HEK293 (cell line): ENCODE data around the gene ADGRD1.

Experiments
- CTCF ChIA-PET: fragments of 350-600 bp; formaldehyde crosslinking; extraction: SDS; loops from one replicate; lab custom pipeline; 2021; ENCODE audit warnings: antibody characterized with exemption; lab: Yijun Ruan, JAX
- POLR2A ChIA-PET: fragments of 300-600 bp; formaldehyde crosslinking; extraction: SDS; loops from one replicate; lab custom pipeline; 2020; ENCODE audit warnings: antibody characterized with exemption, inconsistent platforms; lab: Yijun Ruan, JAX
- H3K27ac ChIP-seq: fragments of 200-500 bp; sonication (Bioruptor generic); 2 replicates; pipeline ENCODE4 v1.5.1; 2014; ENCODE audit warnings: low read depth, low read length, control low read depth, inconsistent platforms; ENCODE audit errors: extremely low read depth
- H3K36me3 ChIP-seq, 2 experiments: fragments of 200-500 bp in 1 of 2; sonication (Bioruptor generic) in 1 of 2; 1 replicate in 1 of 2; 2 replicates in 1 of 2; pipeline ENCODE4 v1.5.1; 2014 to 2017; ENCODE audit warnings: inconsistent platforms in 2 of 2, low read length in 2 of 2; ENCODE audit not compliant: control insufficient read depth in 2 of 2, insufficient read depth in 1 of 2
- H3K4me1 ChIP-seq: fragments of 200-500 bp; sonication (Bioruptor generic); 2 replicates; pipeline ENCODE4 v1.5.1; 2014; ENCODE audit warnings: mild to moderate bottlenecking, low read length, inconsistent platforms; ENCODE audit not compliant: control insufficient read depth, insufficient read depth
- H3K4me3 ChIP-seq: 2 replicates; pipeline ENCODE4 v1.5.1; 2011; ENCODE audit warnings: low read depth, mild to moderate bottlenecking, control low read depth, low read length, moderate library complexity
- H3K9me3 ChIP-seq: fragments of 200-500 bp; sonication (Bioruptor generic); 2 replicates; pipeline ENCODE4 v1.5.1; 2014; ENCODE audit warnings: low read depth, low read length, inconsistent platforms; ENCODE audit not compliant: control insufficient read depth, insufficient read depth
- BCL11B ChIP-seq: fragments of 450-650 bp; formaldehyde crosslinking; IDR thresholded peaks from 2 replicates; pipeline ENCODE4 v1.5.1; 2016; ENCODE audit warnings: low read depth, missing biosample characterization, missing genetic modification characterization
- GLIS1 ChIP-seq: fragments of 450-650 bp; formaldehyde crosslinking; IDR thresholded peaks from 2 replicates; pipeline ENCODE4 v1.5.1; 2016; ENCODE audit warnings: missing biosample characterization, missing genetic modification characterization
- SCRT2 ChIP-seq: fragments of 450-650 bp; formaldehyde crosslinking; IDR thresholded peaks from 2 replicates; pipeline ENCODE4 v1.5.1; 2016; ENCODE audit warnings: missing biosample characterization, missing genetic modification characterization
- TRIM28 ChIP-seq: IDR thresholded peaks from 2 replicates; pipeline ENCODE4 v1.6.1; 2011; ENCODE audit warnings: low read length, control low read depth, borderline replicate concordance
- YY2 ChIP-seq: fragments of 450-650 bp; formaldehyde crosslinking; IDR thresholded peaks from 2 replicates; pipeline ENCODE4 v1.5.1; 2016; ENCODE audit warnings: missing biosample characterization, missing genetic modification characterization
- ZBTB26 ChIP-seq: fragments of 450-650 bp; formaldehyde crosslinking; optimal IDR thresholded peaks from 2 replicates; pipeline ENCODE3; 2016; ENCODE audit warnings: missing biosample characterization, mild to moderate bottlenecking, missing genetic modification characterization
- ZBTB8A ChIP-seq: fragments of 450-650 bp; formaldehyde crosslinking; IDR thresholded peaks from 2 replicates; pipeline ENCODE4 v1.5.1; 2016; ENCODE audit warnings: missing biosample characterization, missing genetic modification characterization
- ZFHX2 ChIP-seq: fragments of 450-650 bp; formaldehyde crosslinking; conservative IDR thresholded peaks from 2 replicates; pipeline ENCODE4 v1.5.1; 2016; ENCODE audit warnings: missing biosample characterization, missing genetic modification characterization
- ZFP3 ChIP-seq: fragments of 450-650 bp; formaldehyde crosslinking; IDR thresholded peaks from 2 replicates; pipeline ENCODE4 v1.5.1; 2016; ENCODE audit warnings: low read depth, missing biosample characterization, missing genetic modification characterization
- ZFP41 ChIP-seq: fragments of 450-650 bp; formaldehyde crosslinking; IDR thresholded peaks from 2 replicates; pipeline ENCODE4 v1.5.1; 2016; ENCODE audit warnings: missing biosample characterization, missing genetic modification characterization, borderline replicate concordance
- ZNF148 ChIP-seq: fragments of 450-650 bp; formaldehyde crosslinking; IDR thresholded peaks from 2 replicates; pipeline ENCODE4 v1.5.0; 2017; ENCODE audit warnings: missing biosample characterization, missing genetic modification characterization, borderline replicate concordance
- ZNF157 ChIP-seq: fragments of 450-650 bp; formaldehyde crosslinking; IDR thresholded peaks from 2 replicates; pipeline ENCODE4 v1.5.1; 2016; ENCODE audit warnings: missing biosample characterization, missing genetic modification characterization
- ZNF184 ChIP-seq: fragments of 450-650 bp; IDR thresholded peaks from 2 replicates; pipeline ENCODE4 v1.5.1; 2018; ENCODE audit warnings: missing biosample characterization, mild to moderate bottlenecking, missing genetic modification characterization
- ZNF221 ChIP-seq: fragments of 450-650 bp; formaldehyde crosslinking; IDR thresholded peaks from 2 replicates; pipeline ENCODE4 v1.5.1; 2017; ENCODE audit warnings: missing biosample characterization, missing genetic modification characterization, borderline replicate concordance
- ZNF302 ChIP-seq: fragments of 450-650 bp; formaldehyde crosslinking; IDR thresholded peaks from 2 replicates; pipeline ENCODE4 v1.5.1; 2016; ENCODE audit warnings: missing biosample characterization, missing genetic modification characterization, low read depth
- ZNF394 ChIP-seq: fragments of 450-650 bp; formaldehyde crosslinking; IDR thresholded peaks from 2 replicates; pipeline ENCODE4 v1.5.1; 2016; ENCODE audit warnings: missing biosample characterization, missing genetic modification characterization, mild to moderate bottlenecking, moderate library complexity, borderline replicate concordance
- ZNF449 ChIP-seq: fragments of 450-650 bp; formaldehyde crosslinking; IDR thresholded peaks from 2 replicates; pipeline ENCODE4 v1.5.1; 2017; ENCODE audit warnings: missing biosample characterization, mild to moderate bottlenecking, missing genetic modification characterization, moderate library complexity
- ZNF626 ChIP-seq: fragments of 450-650 bp; sonication (Bioruptor Pico); formaldehyde crosslinking; IDR thresholded peaks from 2 replicates; pipeline ENCODE4 v1.5.1; 2018; ENCODE audit warnings: missing biosample characterization, missing genetic modification characterization, inconsistent platforms
- ZNF677 ChIP-seq: fragments of 450-650 bp; IDR thresholded peaks from 2 replicates; pipeline ENCODE4 v1.5.0; 2018; ENCODE audit warnings: missing biosample characterization, mild to moderate bottlenecking, missing genetic modification characterization, moderate library complexity
- TF ChIP-seq, protein P1 (sequence below): fragments of 450-650 bp; formaldehyde crosslinking; IDR thresholded peaks from 2 replicates; pipeline ENCODE4 v1.5.1; 2017; ENCODE audit warnings: missing biosample characterization, missing genetic modification characterization

ADGRD1 gene

GRCh38 chr12:131002216-131002631, 48.5 kb downstream of the ADGRD1 start:
- Histone ChIP-seq H3K36me3 (no peaks in the 10 kb centered on the region), H3K4me3 (no peak overlapping the region), H3K27ac (no peak overlapping the region), H3K4me1 (no peaks in the 10 kb centered on the region), H3K9me3 (no peaks in the 10 kb centered on the region)
- POLR2A ChIA-PET: no interaction called here
- TF ChIP-seq ZNF677 (no peak), YY2 (no peak), ZNF148 (tag by site-specific recombination) (no peak), ZNF626 (tag by site-specific recombination) (no peak), SCRT2 (tag by site-specific recombination) (no peak), GLIS1 (tag by site-specific recombination) (no peak), ZNF184 (tag by site-specific recombination) (no peak), ZFP41 (tag by site-specific recombination) (no peak), ZBTB26 (no peak), ZFP3 (no peak), BCL11B (tag by site-specific recombination) (no peak), ZBTB8A (tag by site-specific recombination) (no peak), ZNF221 (tag by site-specific recombination) (no peak), ZNF157 (tag by site-specific recombination) (no peak), ZFHX2 (tag by site-specific recombination) (no peak), ZNF302 (tag by site-specific recombination) (no peak), ZNF394 (tag by site-specific recombination) (no peak)
- TF ChIP-seq, protein P1, sequence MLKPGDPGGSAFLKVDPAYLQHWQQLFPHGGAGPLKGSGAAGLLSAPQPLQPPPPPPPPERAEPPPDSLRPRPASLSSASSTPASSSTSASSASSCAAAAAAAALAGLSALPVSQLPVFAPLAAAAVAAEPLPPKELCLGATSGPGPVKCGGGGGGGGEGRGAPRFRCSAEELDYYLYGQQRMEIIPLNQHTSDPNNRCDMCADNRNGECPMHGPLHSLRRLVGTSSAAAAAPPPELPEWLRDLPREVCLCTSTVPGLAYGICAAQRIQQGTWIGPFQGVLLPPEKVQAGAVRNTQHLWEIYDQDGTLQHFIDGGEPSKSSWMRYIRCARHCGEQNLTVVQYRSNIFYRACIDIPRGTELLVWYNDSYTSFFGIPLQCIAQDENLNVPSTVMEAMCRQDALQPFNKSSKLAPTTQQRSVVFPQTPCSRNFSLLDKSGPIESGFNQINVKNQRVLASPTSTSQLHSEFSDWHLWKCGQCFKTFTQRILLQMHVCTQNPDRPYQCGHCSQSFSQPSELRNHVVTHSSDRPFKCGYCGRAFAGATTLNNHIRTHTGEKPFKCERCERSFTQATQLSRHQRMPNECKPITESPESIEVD (tag by site-specific recombination): no peak
- CTCF ChIA-PET: no interaction called here

DNA sequence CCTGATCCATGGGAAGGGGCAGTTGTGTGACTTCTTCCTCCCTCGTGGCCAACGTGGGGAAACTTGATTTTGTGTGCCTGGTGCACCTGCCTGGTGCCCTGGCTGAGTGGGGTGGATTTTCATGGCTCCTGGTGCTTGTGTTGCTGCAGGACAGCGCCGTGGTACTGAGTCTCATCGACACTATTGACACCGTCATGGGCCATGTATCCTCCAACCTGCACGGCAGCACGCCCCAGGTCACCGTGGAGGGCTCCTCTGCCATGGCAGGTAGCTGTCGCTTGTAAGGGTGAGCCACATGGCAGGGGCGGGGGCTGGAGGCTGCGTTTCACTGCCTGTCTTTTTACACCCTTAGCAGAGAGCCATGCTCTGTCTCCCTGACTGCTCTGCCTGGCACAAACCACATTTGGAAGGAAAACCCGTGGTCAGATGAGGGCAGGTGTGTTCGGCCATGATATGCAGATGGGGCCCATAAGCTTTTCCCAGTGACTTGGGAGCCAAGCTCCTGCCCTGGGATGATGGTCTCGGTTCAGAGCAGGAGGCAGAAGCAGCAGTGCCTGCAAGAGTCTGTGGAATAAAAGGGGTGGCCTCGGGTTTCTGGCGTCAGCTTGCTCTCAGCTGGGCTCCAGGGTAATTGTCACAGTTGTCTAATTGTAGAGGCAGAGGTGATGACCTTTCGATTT, 49.5 kb downstream of the ADGRD1 start:
- Histone ChIP-seq H3K36me3 (no peaks in the 10 kb centered on the region), H3K4me3 (no peak overlapping the region), H3K4me1 (no peaks in the 10 kb centered on the region), H3K9me3 (no peaks in the 10 kb centered on the region), H3K27ac (no peak overlapping the region)
- POLR2A ChIA-PET: no interaction called here
- TF ChIP-seq ZNF449 (tag by site-specific recombination) (no peak), TRIM28 (no peak)
- CTCF ChIA-PET: interaction anchor here (1.0 kb wide), 1 partner anchor 129 kb away, joined by 4 read pairs; no protein-coding TSS in a partner anchor
